Endothelial cell of umbilical vein (primary cell): Measurements from ENCODE around the gene INO80C.

Source experiments
- CTCF ChIP-seq, 2 donors: IDR thresholded peaks; 1 replicate in 1 of 2; 2 replicates in 1 of 2; pipeline ENCODE4 v1.5.1; 2011; ENCODE audit warnings: low read length in 2 of 2, mild to moderate bottlenecking in 2 of 2, moderate library complexity in 2 of 2, control low read depth in 1 of 2, inconsistent platforms in 1 of 2, low read depth in 1 of 2; ENCODE audit not compliant: insufficient read depth in 1 of 2; ENCODE audit errors: extremely low read depth in 1 of 2
- EZH2 ChIP-seq: IDR thresholded peaks from 2 replicates; pipeline ENCODE4 v1.6.1; 2012; ENCODE audit warnings: borderline replicate concordance, low read depth, mild to moderate bottlenecking, moderate library complexity, low read length, inconsistent platforms; ENCODE audit not compliant: severe bottlenecking
- JUN ChIP-seq: IDR thresholded peaks from 2 replicates; pipeline ENCODE4 v1.6.1; 2011; ENCODE audit warnings: borderline replicate concordance, low read depth; ENCODE audit not compliant: insufficient read length, insufficient read depth
- POLR2A ChIP-seq: IDR thresholded peaks from 2 replicates; pipeline ENCODE4 v1.6.1; 2012; ENCODE audit warnings: low read depth, mild to moderate bottlenecking, control low read depth, low read length

GRCh38 chr18:35510076-35510651, 12.4 kb upstream of the INO80C start:
- TF ChIP-seq CTCF (IDR thresholded peaks at IDR 0.05; ENCODE audit: extremely low read depth in 1 of 2, insufficient read depth in 1 of 2, low read depth in 1 of 2, low read length in 2 of 2) = no peak
- TF ChIP-seq EZH2 = no peak
- no peak for TF ChIP-seq JUN
- no peak for TF ChIP-seq POLR2A
